Uterus (tissue), 4 donors: ENCODE measurements around the gene STAMBP. TPM values are rescaled to one million over a fixed set of nuclear protein-coding genes. Genes with fewer than 3 reads are reported as not detected.
"Not testable (repeated sequence)": the region's sequence is repeated elsewhere in the genome, so short reads cannot be mapped to it uniquely, and the experiment has no call there.

Experiments
- DNase-seq, 2 donors: peaks; one replicate each; pipeline ENCODE4 v3.0.0-alpha.2; 2019 to 2020
- H3K27ac ChIP-seq, 2 donors: fragments of 200-600 bp; sonication (generic); 1 replicate in 1 of 2; 2 replicates in 1 of 2; pipeline ENCODE4 v1.5.1; 2016 to 2018
- H3K27me3 ChIP-seq, 2 donors: fragments of 200-600 bp; sonication (generic); one replicate each; pipeline ENCODE4 v1.5.1; 2018 to 2019; ENCODE audit warnings: control low read depth in 1 of 2
- H3K36me3 ChIP-seq, 2 donors: fragments of 200-600 bp; sonication (generic); one replicate each; pipeline ENCODE4 v1.5.1; 2019; ENCODE audit warnings: control low read depth in 1 of 2
- H3K4me1 ChIP-seq, 2 donors: fragments of 200-600 bp; sonication (generic); one replicate each; pipeline ENCODE4 v1.5.1; 2018 to 2019; ENCODE audit warnings: control low read depth in 1 of 2
- H3K4me3 ChIP-seq, 2 donors: fragments of 200-600 bp; sonication (generic); 1 replicate in 1 of 2; 2 replicates in 1 of 2; pipeline ENCODE4 v1.5.1; 2018 to 2019; ENCODE audit warnings: mild to moderate bottlenecking in 1 of 2
- H3K9me3 ChIP-seq, 2 donors: fragments of 200-600 bp; sonication (generic); one replicate each; pipeline ENCODE4 v1.5.1; 2019; ENCODE audit warnings: control low read depth in 1 of 2
- CTCF ChIP-seq, 4 experiments: fragments of 200-600 bp in 2 of 4; fragments of 450-650 bp in 2 of 4; sonication (generic) in 2 of 4; IDR thresholded peaks; one replicate each; pipeline ENCODE4 v1.5.1; 2016 to 2019; ENCODE audit warnings: antibody characterized with exemption in 4 of 4, mild to moderate bottlenecking in 2 of 4, moderate library complexity in 1 of 4
- POLR2A ChIP-seq, 2 donors: fragments of 450-650 bp; IDR thresholded peaks; one replicate each; pipeline ENCODE4 v1.6.1; 2016; ENCODE audit warnings: antibody characterized with exemption in 2 of 2, mild to moderate bottlenecking in 1 of 2, moderate library complexity in 1 of 2
- intact Hi-C: fragments of 100-400 bp; cut with DNase I; formaldehyde crosslinking; loops from one replicate; pipeline ENCODE4 v1.15.1; 2023; ENCODE audit warnings: low total_unique reads
- total RNA-seq, 4 donors: library from RNA; depleted of rRNA in 3 of 4; stranded (reverse); fragments of >200 nt in 3 of 4; gene quantifications; one replicate each; pipeline versions ENCODE4 v1.1.0 to v1.2.4, GENCODE V29; 2014 to 2023
- donor health status: DM: yes; HTN: yes; CAD: no.

STAMBP gene
- total RNA-seq, 4 donors from 2014 or later = 31.8 to 115 (median 43.7) TPM

DNA sequence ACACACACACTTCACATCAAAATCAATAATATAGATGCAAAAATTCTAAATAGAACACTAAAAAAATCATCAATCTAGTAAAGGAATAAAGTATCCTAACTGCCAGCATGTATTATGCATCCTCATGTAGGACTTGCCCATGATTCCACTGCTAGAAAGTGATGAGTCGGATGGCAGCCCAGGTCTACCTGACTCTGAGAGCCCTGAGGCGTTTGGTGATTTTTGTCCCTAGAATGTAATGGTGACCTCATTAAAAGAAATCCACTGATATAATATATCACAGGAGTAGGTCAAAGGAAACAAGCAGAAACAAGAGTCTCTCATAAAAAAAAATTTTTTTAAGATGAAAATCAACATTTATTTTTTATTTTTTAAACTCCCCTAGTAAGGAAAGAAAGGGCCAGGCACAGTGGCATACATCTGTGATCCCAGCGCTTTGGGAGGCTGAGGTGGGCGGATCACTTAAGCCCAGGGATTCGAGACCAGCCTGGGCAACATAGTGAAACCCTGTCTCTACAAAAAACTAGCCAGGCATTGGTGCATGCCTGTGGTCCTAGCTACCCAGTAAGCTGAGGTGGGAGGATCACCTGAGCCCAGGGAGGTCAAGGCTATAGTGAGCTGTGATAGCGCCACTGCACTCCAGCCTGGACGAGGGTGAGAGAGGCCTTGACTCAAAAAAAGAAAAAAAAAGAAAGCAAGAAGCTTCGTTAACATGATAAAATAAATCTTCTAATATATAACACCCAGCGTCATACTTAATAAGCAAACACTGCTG, 39.6 kb downstream of the STAMBP start:
- DNase-seq = no peak
- Histone ChIP-seq H3K4me3 (no peak overlapping the region), H3K36me3 (no peaks in the 10 kb centered on the region), H3K9me3 (no peaks in the 10 kb centered on the region), H3K27me3 (no peaks in the 10 kb centered on the region), H3K27ac (peak overlapping the region; percentile 84), H3K4me1 (no peaks in the 10 kb centered on the region)
- intact Hi-C loops = no loop called here
- no peak for TF ChIP-seq POLR2A (IDR thresholded peaks at IDR 0.05)
- no peak for TF ChIP-seq CTCF (IDR thresholded peaks at IDR 0.05)

- intact Hi-C loops = no loop called here
- DNase-seq = peak; percentile 84 to 90
Observed at GRCh38 chr2:73870084-73870483, 41.3 kb downstream of the STAMBP start.

GRCh38 chr2:73877071-73877802, 48.5 kb downstream of the STAMBP start:
- no peaks in the 10 kb centered on the region for H3K36me3 ChIP-seq
- H3K4me1 ChIP-seq = no peaks in the 10 kb centered on the region
- no peaks in the 10 kb centered on the region for H3K9me3 ChIP-seq
- H3K27ac ChIP-seq = no peak overlapping the region
- intact Hi-C loops = no loop called here
- H3K4me3 ChIP-seq = no peak overlapping the region
- no peak for TF ChIP-seq POLR2A (IDR thresholded peaks at IDR 0.05)
- no peak for TF ChIP-seq CTCF (IDR thresholded peaks at IDR 0.05)
- DNase-seq = no peak
- no peaks in the 10 kb centered on the region for H3K27me3 ChIP-seq

More at GRCh38 chr2:73870084-73870483, 41.3 kb downstream of the STAMBP start:
- TF ChIP-seq POLR2A (IDR thresholded peaks at IDR 0.05) (no peak), CTCF (IDR thresholded peaks at IDR 0.05) (no peak)
- H3K4me1 ChIP-seq = no peaks in the 10 kb centered on the region
- no peaks in the 10 kb centered on the region for H3K27me3 ChIP-seq
- peak overlapping the region; percentile 84 for H3K27ac ChIP-seq
- H3K9me3 ChIP-seq = no peaks in the 10 kb centered on the region
- no peak overlapping the region for H3K4me3 ChIP-seq
- H3K36me3 ChIP-seq = no peaks in the 10 kb centered on the region

GRCh38 chr2:73877984-73878383, 49.2 kb downstream of the STAMBP start:
- H3K4me1 ChIP-seq, H3K27ac ChIP-seq, H3K27me3 ChIP-seq, DNase-seq, H3K9me3 ChIP-seq, H3K36me3 ChIP-seq, H3K4me3 ChIP-seq, intact Hi-C loops: not testable (repeated sequence)

- H3K36me3 ChIP-seq = no peaks in the 10 kb centered on the region
- no peaks in the 10 kb centered on the region for H3K9me3 ChIP-seq
- DNase-seq = no peak
- H3K4me3 ChIP-seq = no peak overlapping the region
- no peak overlapping the region for H3K27ac ChIP-seq
- no peaks in the 10 kb centered on the region for H3K27me3 ChIP-seq
- no peak for TF ChIP-seq CTCF (IDR thresholded peaks at IDR 0.05)
- no peak for TF ChIP-seq POLR2A (IDR thresholded peaks at IDR 0.05)
- peaks cover 0 to 8% of the 10 kb centered on the region in 2 donors for H3K4me1 ChIP-seq
- intact Hi-C loops = no loop called here
Observed at GRCh38 chr2:73885406-73885805, 56.6 kb downstream of the STAMBP start.
